Peyer's patch (tissue), 4 donors: ENCODE measurements around the gene DRAM1. TPM values are rescaled to one million over a fixed set of nuclear protein-coding genes. Genes with fewer than 3 reads are reported as not detected.

ENCODE experiments used
- DNase-seq, 3 donors: peaks; one replicate each; pipeline ENCODE4 v3.0.0-alpha.2; 2017 to 2019
- H3K27ac ChIP-seq, 4 donors: fragments of 200-600 bp; sonication (generic); one replicate each; pipeline ENCODE4 v1.5.1; 2016 to 2019
- H3K27me3 ChIP-seq, 2 donors: fragments of 200-600 bp; sonication (generic); one replicate each; pipeline ENCODE4 v1.5.1; 2019
- H3K36me3 ChIP-seq, 3 donors: fragments of 200-600 bp; sonication (generic); one replicate each; pipeline ENCODE4 v1.5.1; 2016 to 2019
- H3K4me1 ChIP-seq, 4 donors: fragments of 200-600 bp; sonication (generic); one replicate each; pipeline ENCODE4 v1.5.1; 2016 to 2019
- H3K4me3 ChIP-seq, 4 donors: fragments of 200-600 bp; sonication (generic); 1 replicate in 3 of 4; 2 replicates in 1 of 4; pipeline ENCODE4 v1.5.1; 2016 to 2019; ENCODE audit warnings: mild to moderate bottlenecking in 1 of 4
- H3K9me3 ChIP-seq, 4 donors: fragments of 200-600 bp; sonication (generic); one replicate each; pipeline ENCODE4 v1.5.1; 2016 to 2019; ENCODE audit warnings: mild to moderate bottlenecking in 1 of 4
- POLR2A ChIP-seq, 2 donors: fragments of 450-650 bp; IDR thresholded peaks; one replicate each; pipeline ENCODE4 v1.5.1; 2017; ENCODE audit warnings: antibody characterized with exemption in 2 of 2, mild to moderate bottlenecking in 2 of 2, moderate library complexity in 2 of 2
- total RNA-seq, 4 donors: library from RNA; depleted of rRNA; stranded (reverse); fragments of >200 nt; gene quantifications; one replicate each; pipeline ENCODE4 v1.1.0, GENCODE V29; 2016
- TF ChIP-seq, protein P1 (sequence below), 6 experiments: fragments of 450-650 bp in 4 of 6; fragments of 200-600 bp in 2 of 6; sonication (generic) in 1 of 6; IDR thresholded peaks; one replicate each; pipeline ENCODE4 v1.5.1; 2017 to 2019; ENCODE audit warnings: antibody characterized with exemption in 6 of 6, mild to moderate bottlenecking in 3 of 6, moderate library complexity in 1 of 6

Gene DRAM1
- total RNA-seq, 4 donors from 2014 or later, result 3.2 to 7.4 (median 5.7) TPM

DNA sequence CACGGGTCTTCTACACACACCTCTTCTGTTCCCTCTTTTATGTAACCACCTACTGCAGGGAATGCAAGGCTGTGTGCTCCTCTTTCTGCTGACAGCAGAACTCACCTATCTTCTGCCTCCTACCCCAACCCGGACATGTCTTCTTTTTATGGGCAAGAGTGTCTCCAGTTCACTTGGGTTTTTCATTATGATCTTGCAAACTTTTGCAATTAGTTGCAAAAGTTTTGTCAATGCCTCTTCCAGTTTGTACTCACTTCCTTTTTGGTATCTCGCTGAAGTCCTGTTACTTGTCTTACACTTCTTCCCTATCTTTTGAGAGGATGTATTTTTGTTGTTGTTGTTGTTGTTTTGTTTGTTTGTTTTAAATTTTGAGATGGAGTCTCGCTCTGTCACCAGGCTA, 50.6 kb downstream of the DRAM1 start:
- no peaks in the 10 kb centered on the region for H3K27me3 ChIP-seq
- TF ChIP-seq, protein P1, sequence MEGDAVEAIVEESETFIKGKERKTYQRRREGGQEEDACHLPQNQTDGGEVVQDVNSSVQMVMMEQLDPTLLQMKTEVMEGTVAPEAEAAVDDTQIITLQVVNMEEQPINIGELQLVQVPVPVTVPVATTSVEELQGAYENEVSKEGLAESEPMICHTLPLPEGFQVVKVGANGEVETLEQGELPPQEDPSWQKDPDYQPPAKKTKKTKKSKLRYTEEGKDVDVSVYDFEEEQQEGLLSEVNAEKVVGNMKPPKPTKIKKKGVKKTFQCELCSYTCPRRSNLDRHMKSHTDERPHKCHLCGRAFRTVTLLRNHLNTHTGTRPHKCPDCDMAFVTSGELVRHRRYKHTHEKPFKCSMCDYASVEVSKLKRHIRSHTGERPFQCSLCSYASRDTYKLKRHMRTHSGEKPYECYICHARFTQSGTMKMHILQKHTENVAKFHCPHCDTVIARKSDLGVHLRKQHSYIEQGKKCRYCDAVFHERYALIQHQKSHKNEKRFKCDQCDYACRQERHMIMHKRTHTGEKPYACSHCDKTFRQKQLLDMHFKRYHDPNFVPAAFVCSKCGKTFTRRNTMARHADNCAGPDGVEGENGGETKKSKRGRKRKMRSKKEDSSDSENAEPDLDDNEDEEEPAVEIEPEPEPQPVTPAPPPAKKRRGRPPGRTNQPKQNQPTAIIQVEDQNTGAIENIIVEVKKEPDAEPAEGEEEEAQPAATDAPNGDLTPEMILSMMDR (IDR thresholded peaks at IDR 0.05), result no peak
- no peak for TF ChIP-seq POLR2A (IDR thresholded peaks at IDR 0.05)
- no peaks in the 10 kb centered on the region for H3K9me3 ChIP-seq
- no peak overlapping the region for H3K4me3 ChIP-seq
- no peak overlapping the region for H3K27ac ChIP-seq
- no peaks in the 10 kb centered on the region for H3K36me3 ChIP-seq
- no peaks in the 10 kb centered on the region for H3K4me1 ChIP-seq
- DNase-seq, result no peak

DNA sequence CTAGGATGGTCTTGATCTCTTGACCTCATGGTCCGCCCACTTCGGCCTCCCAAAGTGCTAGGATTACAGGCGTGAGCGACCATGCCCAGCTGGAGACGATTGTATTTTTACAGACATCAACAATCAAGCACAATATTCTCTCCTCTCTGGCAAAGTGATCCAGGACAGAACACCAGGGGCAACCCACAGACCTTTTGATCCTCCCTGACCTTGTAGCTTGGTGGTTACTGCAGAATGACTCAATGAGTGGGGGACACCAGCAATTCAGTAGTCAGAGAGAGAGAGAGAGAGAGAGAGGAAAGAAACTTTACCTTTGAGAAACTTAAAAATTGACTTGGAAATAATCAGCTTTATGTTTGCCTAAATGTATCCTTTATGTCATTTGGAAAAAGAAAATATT, 51.2 kb downstream of the DRAM1 start:
- TF ChIP-seq, protein P1 (IDR thresholded peaks at IDR 0.05), result no peak
- no peak for TF ChIP-seq POLR2A (IDR thresholded peaks at IDR 0.05)

DNA sequence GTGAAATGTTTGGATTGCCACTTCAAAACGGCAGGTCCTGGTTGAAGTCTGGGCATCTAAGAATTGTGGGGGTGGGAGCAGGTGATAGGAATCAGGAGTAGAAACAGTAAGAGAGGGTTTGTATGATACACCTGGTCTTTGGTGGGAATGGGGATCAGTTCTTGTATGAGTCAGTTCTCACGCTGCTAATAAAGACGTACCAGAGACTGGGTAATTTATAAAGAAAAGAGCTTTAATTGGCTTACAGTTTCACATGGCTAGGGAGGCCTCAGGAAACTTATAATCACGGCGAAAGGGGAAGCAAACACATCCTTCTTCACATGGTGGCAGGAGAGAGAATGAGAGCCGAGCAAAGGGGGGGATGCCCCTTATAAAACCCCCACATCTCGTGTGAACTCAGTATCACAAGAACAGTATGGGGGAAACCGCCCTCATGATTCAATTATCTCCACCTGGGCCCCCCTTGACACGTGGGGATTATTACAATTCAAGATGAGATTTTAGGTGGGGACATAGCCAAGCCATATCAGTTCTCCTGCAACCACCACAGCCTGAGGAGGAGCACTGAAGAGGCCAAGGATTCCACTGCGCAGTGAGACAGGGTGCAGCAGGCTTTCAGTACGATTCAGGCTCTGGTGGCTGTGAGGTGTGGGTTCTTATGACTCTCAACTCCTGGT, 52.1 kb downstream of the DRAM1 start:
- Histone ChIP-seq H3K36me3 (no peaks in the 10 kb centered on the region), H3K4me3 (no peak overlapping the region), H3K27ac (no peak overlapping the region), H3K27me3 (no peaks in the 10 kb centered on the region), H3K9me3 (no peaks in the 10 kb centered on the region), H3K4me1 (no peaks in the 10 kb centered on the region)
- no peak for TF ChIP-seq POLR2A (IDR thresholded peaks at IDR 0.05)
- TF ChIP-seq, protein P1 (IDR thresholded peaks at IDR 0.05), result no peak
- no peak for DNase-seq

More for the DNA sequence above, 51.2 kb downstream of the DRAM1 start:
- H3K27me3 ChIP-seq, result no peaks in the 10 kb centered on the region
- no peaks in the 10 kb centered on the region for H3K9me3 ChIP-seq
- no peaks in the 10 kb centered on the region for H3K4me1 ChIP-seq
- no peak overlapping the region for H3K27ac ChIP-seq
- H3K4me3 ChIP-seq, result no peak overlapping the region
- no peak for DNase-seq
- H3K36me3 ChIP-seq, result no peaks in the 10 kb centered on the region

DNA sequence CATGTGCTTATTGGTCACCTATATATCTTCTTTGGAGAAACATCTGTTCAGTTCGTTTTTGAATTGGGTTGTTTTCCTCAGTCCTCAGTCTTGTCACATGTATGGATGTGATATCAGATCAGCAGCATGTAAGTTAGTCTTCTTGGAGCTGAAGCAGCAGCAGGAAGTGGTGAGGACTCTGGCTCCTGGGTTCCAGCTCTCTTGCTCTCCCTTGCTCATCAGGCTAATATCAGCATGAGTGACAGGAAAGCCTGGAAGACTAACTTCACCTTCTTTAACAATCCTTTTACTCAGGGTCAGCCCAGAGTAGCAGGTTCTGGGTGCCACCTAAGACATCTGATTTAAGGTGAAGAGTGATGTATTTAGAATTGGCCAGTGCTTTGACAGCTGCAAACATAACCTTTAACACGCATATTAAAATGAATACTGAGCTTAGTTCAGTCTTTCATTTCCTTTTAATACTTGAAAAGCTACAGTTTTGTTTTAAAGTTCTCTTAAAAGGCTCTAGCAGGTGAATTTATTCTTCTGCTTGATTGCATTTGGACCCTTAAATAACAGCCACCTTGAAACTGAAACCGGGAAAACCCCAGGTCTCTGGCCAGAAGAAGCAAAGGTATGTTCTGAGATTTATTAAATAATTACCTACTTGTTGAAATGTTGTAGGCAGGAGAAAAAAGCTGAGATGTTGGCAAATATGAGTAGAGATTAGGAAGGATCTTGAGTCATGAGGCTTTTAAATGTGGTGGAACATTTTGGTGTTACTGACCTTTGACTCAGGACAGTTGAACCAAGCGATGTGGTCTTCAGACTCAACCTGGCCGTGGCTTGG, 54.3 kb downstream of the DRAM1 start:
- H3K36me3 ChIP-seq, result no peaks in the 10 kb centered on the region
- no peaks in the 10 kb centered on the region for H3K4me1 ChIP-seq
- H3K4me3 ChIP-seq, result peak overlapping the region in 1 of 4 donors; percentile 8
- no peaks in the 10 kb centered on the region for H3K9me3 ChIP-seq
- DNase-seq, result no peak
- peak overlapping the region in 2 of 4 donors; percentile 48 to 65 for H3K27ac ChIP-seq
- TF ChIP-seq POLR2A (IDR thresholded peaks at IDR 0.05), result no peak
- TF ChIP-seq, protein P1 (IDR thresholded peaks at IDR 0.05), result no peak
- H3K27me3 ChIP-seq, result no peaks in the 10 kb centered on the region

DNA sequence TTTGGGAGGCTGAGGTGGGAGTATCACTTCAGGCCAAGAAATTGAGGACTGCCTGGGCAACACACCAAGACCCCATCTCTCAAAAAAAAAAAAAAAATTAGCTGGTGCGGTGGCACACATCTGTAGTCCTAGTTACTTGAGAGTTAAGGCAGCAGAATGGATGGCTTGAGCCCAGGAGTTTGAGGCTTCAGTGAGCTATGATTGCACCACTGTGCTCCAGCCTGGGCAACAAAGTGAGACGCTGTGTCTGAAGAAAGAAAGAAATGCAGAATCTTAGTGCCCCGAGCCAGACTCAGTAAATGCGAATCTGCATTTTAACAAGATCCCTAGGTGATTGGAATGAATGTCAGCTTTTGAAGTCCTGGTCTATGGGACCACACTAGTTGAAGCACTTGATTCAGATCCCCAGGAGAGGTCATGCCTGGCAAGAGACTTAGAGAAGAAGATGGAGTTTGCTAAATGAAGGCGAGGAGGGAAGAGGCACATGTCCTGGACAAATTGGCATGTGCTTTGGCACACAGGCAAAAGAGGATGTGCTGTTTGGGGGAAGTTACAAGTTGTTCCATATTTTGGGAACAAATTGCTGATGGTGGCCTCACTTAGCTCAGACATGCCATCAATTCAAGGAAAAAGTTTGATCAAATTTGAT, 56.6 kb downstream of the DRAM1 start:
- no peak for DNase-seq
- no peak overlapping the region for H3K27ac ChIP-seq

More for the DNA sequence above, 56.6 kb downstream of the DRAM1 start:
- Histone ChIP-seq H3K4me3 (no peak overlapping the region), H3K36me3 (no peaks in the 10 kb centered on the region), H3K9me3 (no peaks in the 10 kb centered on the region), H3K4me1 (no peaks in the 10 kb centered on the region), H3K27me3 (no peaks in the 10 kb centered on the region)
- TF ChIP-seq POLR2A (IDR thresholded peaks at IDR 0.05), result no peak
- TF ChIP-seq, protein P1 (IDR thresholded peaks at IDR 0.05), result no peak
